Measurements from ENCODE around the gene ATP6V1C2.
"Not testable (repeated sequence)": the region's sequence is repeated elsewhere in the genome, so short reads cannot be mapped to it uniquely, and the experiment has no call there.

Gene ATP6V1C2

GRCh38 chr2:10818305-10818704, 96.9 kb downstream of the ATP6V1C2 start:
- not testable (repeated sequence) for DNase-seq

- DNase-seq = no peak
These were observed 97.6 kb downstream of the ATP6V1C2 start for GRCh38 chr2:10818984-10819383.

GRCh38 chr2:10819714-10820314, 98.4 kb downstream of the ATP6V1C2 start:
- no peak for DNase-seq

- no peak for DNase-seq
These were observed 99.1 kb downstream of the ATP6V1C2 start for GRCh38 chr2:10820562-10820961.

DNA sequence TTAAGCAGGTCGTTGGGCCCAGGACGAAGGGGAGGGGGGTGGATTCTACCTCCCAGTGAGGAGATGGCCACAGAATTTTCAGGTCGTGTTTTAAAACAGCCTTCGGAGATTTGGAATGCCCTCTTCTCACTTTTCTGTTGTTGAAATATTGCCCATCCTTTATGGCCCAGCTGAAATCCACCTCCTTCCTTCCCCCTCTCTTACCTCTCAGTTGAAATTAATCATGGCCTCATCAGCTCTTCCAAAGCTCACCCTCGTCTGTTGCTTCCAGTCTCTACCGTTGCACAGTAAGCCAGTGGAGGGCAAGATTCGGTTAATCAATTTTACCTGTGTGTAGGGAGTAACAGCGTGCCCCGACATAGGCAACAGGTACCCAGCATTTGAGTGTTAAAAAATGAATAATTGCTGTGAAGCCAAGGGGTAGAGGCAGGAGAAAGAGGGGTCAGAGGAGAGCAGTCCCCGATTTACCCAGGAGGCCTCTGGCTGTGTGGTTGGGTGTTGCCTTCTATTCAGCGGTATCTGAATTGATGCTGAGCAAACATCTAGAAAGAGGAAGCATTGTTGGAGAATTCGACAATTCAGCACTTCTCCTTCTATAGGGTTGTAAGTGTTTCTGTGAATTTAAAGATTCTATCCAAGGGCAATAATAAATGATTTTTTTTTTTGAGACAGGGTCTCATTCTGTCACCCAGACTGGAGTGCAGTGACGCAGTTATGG, 99.7 kb downstream of the ATP6V1C2 start:
- DNase-seq = no peak

GRCh38 chr2:10824191-10824590, 102.8 kb downstream of the ATP6V1C2 start:
- DNase-seq = no peak

GRCh38 chr2:10826026-10826425, 104.6 kb downstream of the ATP6V1C2 start:
- no peak for DNase-seq

DNA sequence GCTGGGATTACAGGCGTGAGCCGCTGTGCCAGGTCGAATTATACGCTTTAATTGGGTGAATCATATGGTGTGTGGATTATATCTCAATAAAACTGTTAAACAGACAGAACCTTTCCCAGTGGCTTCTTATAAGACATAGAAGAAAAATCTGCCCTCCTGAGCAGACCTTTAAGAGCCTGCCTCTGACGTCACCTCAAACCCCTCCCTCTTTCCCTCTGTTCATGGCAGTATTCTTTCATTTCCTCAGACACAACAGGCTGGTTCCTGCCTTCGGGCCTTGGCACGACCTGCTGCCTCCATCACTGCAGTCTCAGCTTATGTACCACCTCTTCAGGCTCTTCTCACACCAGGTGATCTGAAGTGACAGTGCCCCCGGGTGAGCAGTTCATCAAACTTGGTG, 105.2 kb downstream of the ATP6V1C2 start:
- no peak for DNase-seq

DNA sequence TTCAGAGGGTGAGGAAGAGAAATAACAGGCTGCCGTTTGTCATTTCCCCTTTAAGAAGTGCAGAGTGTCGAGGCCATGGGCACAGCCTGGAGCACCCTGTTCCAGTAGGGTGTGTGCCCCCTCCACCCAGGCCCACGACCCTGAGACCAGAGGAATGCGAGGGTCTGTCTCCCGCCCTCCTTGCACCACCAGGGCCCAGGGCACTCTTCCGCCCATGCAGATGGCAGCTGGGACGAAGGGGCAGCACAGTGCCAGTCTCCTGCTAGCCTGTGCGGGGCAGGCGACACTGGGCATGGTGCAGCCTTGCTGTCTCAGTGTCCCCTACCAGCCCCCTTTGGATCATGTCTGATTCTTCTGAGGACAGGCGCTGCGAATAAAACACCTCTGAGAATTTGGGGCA, 106.9 kb downstream of the ATP6V1C2 start:
- no peak for DNase-seq

GRCh38 chr2:10829299-10829698, 107.9 kb downstream of the ATP6V1C2 start:
- DNase-seq = no peak

- DNase-seq = no peak
These were observed 108.8 kb downstream of the ATP6V1C2 start for GRCh38 chr2:10830203-10830602.

DNA sequence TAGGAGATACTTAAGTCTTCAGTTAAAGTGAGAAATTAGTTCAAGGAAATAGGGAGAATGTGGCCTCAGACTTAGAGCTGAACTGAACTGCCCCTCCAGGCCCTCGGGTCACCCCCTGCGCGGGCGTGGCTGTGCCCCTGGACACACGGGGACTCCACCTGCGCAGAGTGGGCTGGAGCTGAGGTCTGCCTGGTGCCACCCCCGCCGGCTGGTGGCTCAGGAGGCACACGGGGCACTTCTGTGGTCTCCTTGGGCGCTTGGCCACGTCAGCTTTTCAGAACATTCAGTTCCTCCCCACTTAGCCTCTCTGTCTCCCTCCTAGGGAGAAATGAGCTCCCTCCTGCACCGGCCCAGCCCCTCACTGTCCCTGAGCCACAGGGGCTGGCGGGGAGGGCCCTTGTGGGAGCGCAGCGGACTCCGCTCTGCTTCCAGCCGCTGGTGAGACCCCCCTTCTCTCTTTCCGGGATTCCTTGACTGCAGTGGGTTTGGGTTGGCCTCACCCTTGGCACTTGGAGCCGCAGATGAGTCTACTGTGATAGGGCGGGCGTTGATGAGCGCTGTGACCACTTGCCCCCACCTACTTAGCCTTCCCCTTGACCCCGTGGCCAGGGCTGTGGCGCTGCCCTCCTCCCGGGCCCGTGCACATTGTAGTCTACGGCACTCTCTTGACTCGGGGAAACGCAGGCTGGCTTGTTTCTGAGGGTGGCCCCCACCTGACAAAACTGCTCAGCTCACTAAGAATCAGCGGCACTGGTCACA, 109.4 kb downstream of the ATP6V1C2 start:
- DNase-seq = no peak

DNA sequence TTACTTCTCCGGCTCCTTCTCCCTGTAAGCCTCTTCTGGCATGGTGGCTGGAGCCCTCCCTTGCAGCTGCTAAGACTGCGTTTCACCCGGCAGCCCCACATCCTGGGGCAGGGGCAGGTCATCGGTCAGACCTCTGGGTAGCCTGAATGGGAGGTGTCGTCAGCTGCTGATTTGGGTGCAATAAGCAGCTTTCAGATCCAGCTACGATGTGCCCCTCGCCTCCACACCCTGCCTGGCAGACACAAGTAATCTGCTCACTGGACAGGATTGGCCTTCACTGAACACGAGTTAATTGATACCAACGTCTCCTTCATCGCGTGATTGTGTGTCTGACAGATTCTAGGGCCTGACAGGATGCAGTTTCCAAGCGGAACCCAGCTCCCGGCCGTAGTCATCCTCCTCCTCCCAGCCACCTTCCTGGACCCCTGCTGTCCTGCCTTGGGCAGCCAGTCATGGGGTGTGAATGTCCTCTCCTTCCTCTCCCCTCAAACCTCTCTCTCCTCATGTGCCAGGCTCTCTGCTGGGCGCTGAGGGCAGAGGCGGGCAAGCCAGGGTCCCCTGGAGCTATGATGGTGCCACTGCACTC, 110.1 kb downstream of the ATP6V1C2 start:
- DNase-seq = no peak

- DNase-seq = peak; percentile 61 to 78 (median 72)
These were observed 110.9 kb downstream of the ATP6V1C2 start for GRCh38 chr2:10832203-10832936.

GRCh38 chr2:10833021-10833420, 111.6 kb downstream of the ATP6V1C2 start:
- DNase-seq = no peak

GRCh38 chr2:10834068-10834655, 112.7 kb downstream of the ATP6V1C2 start:
- no peak for DNase-seq
